ENCODE measurements around the gene PAM16. TPM values are rescaled to one million over a fixed set of nuclear protein-coding genes. Genes with fewer than 3 reads are reported as not detected.

Gene PAM16
- total RNA-seq, 1 experiment from 2014 or later: 104 TPM

DNA sequence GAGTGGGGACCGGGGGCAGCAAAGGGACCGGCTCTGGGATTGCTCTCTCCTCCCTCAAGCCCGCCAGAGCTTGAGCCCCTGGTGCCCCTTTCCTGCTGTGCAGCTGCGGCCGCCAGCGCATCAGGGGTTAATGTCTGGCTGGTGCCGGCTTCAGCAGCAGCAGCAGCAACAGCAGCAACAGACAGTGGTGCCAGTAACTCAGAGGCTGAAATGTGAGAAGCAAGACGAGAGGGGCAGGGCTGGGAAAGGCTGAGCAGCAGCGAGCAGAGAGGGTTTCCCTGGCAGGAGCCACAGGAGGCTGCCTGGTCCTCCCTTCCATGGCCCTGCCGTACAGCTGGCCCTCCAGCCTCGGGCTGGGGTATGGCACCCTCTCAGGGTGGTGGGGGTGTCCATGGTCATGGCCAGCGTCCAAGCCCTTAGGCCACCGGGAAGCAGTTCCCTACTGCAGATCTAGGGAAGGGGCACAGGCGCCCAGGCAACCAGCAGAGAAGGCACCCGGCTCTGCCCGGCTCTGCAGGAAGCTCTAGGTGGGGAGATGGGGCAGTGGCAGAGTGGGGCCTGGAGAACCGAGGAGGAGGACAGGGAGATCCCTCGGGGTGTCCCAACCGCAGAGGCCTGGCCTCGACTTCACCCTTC lies 57.2 kb downstream of the PAM16 start:
- Histone ChIP-seq H3K27ac (ENCODE audit: low read length) (peak overlapping the region; percentile 85), H3K4me3 (ENCODE audit: low read depth in 2 of 2, low read length in 2 of 2) (peak overlapping the region in 1 of 2 experiments; percentile 27; a peak in 2 of 4 replicates), H3K4me1 (ENCODE audit: control insufficient read depth, insufficient read depth, low read length) (peaks cover 42% of the 10 kb centered on the region), H3K9me3 (ENCODE audit: control insufficient read depth, insufficient read depth, low read depth, low read length) (no peaks in the 10 kb centered on the region), H3K27me3 (ENCODE audit: control insufficient read depth, insufficient read depth, low read length) (no peaks in the 10 kb centered on the region), H3K36me3 (ENCODE audit: control insufficient read depth, insufficient read depth, low read length) (no peaks in the 10 kb centered on the region)
- no TSS peak for BruUV-seq (replicated peaks)
- intact Hi-C loops (cut with micrococcal nuclease; ENCODE audit: unreplicated experiment) (no loop called here), in situ Hi-C loops (cut with HindIII; ENCODE audit: low pct_unique_long_range_greater_than_20kb, low sequenced_read_pairs) (no loop called here)
- DNase-seq (ENCODE audit: low read depth, low spot score) (no peak), ATAC-seq (peak; percentile 78)
- CTCF ChIA-PET: no interaction called here
- TF ChIP-seq POLR2AphosphoS5 (IDR thresholded peaks at IDR 0.05; ENCODE audit: low read depth, low read length): peak; percentile 26; the same call in 1 of the 2 replicates
- TF ChIP-seq TCF7L2 (IDR thresholded peaks at IDR 0.05; ENCODE audit: low read depth, low read length): no peak
- TF ChIP-seq SIN3A (IDR thresholded peaks at IDR 0.05; ENCODE audit: borderline replicate concordance, insufficient read depth, low read depth, low read length): 0 out of 2 replicates have a peak, but pooled peaks have one; percentile 70
- TF ChIP-seq, protein P1, sequence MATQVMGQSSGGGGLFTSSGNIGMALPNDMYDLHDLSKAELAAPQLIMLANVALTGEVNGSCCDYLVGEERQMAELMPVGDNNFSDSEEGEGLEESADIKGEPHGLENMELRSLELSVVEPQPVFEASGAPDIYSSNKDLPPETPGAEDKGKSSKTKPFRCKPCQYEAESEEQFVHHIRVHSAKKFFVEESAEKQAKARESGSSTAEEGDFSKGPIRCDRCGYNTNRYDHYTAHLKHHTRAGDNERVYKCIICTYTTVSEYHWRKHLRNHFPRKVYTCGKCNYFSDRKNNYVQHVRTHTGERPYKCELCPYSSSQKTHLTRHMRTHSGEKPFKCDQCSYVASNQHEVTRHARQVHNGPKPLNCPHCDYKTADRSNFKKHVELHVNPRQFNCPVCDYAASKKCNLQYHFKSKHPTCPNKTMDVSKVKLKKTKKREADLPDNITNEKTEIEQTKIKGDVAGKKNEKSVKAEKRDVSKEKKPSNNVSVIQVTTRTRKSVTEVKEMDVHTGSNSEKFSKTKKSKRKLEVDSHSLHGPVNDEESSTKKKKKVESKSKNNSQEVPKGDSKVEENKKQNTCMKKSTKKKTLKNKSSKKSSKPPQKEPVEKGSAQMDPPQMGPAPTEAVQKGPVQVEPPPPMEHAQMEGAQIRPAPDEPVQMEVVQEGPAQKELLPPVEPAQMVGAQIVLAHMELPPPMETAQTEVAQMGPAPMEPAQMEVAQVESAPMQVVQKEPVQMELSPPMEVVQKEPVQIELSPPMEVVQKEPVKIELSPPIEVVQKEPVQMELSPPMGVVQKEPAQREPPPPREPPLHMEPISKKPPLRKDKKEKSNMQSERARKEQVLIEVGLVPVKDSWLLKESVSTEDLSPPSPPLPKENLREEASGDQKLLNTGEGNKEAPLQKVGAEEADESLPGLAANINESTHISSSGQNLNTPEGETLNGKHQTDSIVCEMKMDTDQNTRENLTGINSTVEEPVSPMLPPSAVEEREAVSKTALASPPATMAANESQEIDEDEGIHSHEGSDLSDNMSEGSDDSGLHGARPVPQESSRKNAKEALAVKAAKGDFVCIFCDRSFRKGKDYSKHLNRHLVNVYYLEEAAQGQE (IDR thresholded peaks at IDR 0.05; ENCODE audit: insufficient read depth in 1 of 2, low read depth in 2 of 2, low read length in 1 of 2): no peak
- TF ChIP-seq, protein P2, sequence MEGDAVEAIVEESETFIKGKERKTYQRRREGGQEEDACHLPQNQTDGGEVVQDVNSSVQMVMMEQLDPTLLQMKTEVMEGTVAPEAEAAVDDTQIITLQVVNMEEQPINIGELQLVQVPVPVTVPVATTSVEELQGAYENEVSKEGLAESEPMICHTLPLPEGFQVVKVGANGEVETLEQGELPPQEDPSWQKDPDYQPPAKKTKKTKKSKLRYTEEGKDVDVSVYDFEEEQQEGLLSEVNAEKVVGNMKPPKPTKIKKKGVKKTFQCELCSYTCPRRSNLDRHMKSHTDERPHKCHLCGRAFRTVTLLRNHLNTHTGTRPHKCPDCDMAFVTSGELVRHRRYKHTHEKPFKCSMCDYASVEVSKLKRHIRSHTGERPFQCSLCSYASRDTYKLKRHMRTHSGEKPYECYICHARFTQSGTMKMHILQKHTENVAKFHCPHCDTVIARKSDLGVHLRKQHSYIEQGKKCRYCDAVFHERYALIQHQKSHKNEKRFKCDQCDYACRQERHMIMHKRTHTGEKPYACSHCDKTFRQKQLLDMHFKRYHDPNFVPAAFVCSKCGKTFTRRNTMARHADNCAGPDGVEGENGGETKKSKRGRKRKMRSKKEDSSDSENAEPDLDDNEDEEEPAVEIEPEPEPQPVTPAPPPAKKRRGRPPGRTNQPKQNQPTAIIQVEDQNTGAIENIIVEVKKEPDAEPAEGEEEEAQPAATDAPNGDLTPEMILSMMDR (IDR thresholded peaks at IDR 0.05): no peak
- POLR2A ChIA-PET: interaction anchor here (0.6 kb wide), 1 partner anchor 22 kb away, joined by 3 read pairs; the partner anchor contains the start of gene GLIS2

DNA sequence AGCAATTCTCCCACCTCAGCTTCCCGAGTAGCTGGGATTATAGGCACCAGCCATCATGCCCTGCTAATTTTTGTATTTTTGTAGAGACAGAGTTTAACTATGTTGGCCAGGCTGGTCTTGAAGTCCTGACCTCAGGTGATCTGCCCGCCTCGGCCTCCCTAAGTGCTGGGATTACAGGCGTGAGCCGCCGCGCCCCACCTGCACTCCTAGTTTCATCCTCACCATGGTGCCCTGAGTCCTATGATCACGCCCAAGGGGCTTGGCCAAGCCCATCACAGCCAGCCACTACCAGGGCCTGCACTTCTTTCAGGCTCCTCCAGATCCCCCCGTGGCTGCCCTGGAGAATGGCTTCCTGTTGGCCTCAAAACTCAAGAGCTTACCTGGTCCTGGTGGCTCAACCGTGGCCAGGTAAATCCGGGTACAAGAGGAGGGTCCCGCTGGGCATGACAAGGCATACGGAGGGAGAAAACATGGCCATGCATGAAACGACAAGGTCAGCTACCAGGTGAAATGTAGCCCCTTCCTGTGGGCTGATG lies 57.9 kb downstream of the PAM16 start:
- no peaks in the 10 kb centered on the region for H3K36me3 ChIP-seq (ENCODE audit: control insufficient read depth, insufficient read depth, low read length)
- no peak for DNase-seq (ENCODE audit: low read depth, low spot score)
- in situ Hi-C loops (cut with HindIII; ENCODE audit: low pct_unique_long_range_greater_than_20kb, low sequenced_read_pairs) (no loop called here), intact Hi-C loops (cut with micrococcal nuclease; ENCODE audit: unreplicated experiment) (no loop called here)
- peaks cover 41% of the 10 kb centered on the region for H3K4me1 ChIP-seq (ENCODE audit: control insufficient read depth, insufficient read depth, low read length)
- no peak for ATAC-seq
- no TSS peak for BruUV-seq (replicated peaks)
- H3K9me3 ChIP-seq (ENCODE audit: control insufficient read depth, insufficient read depth, low read depth, low read length): no peaks in the 10 kb centered on the region
- H3K4me3 ChIP-seq (ENCODE audit: low read depth in 2 of 2, low read length in 2 of 2): no peak overlapping the region
- H3K27ac ChIP-seq (ENCODE audit: low read length): peak overlapping the region; percentile 85
- TF ChIP-seq TCF7L2 (IDR thresholded peaks at IDR 0.05; ENCODE audit: low read depth, low read length) (no peak), POLR2AphosphoS5 (IDR thresholded peaks at IDR 0.05; ENCODE audit: low read depth, low read length) (no peak), SIN3A (IDR thresholded peaks at IDR 0.05; ENCODE audit: borderline replicate concordance, insufficient read depth, low read depth, low read length) (no peak)
- TF ChIP-seq, protein P2 (IDR thresholded peaks at IDR 0.05): no peak
- TF ChIP-seq, protein P1 (IDR thresholded peaks at IDR 0.05; ENCODE audit: insufficient read depth in 1 of 2, low read depth in 2 of 2, low read length in 1 of 2): no peak
- ChIA-PET POLR2A (interaction anchor here (0.6 kb wide), 2 partner anchors 22 to 1520 kb away, joined by 3 to 6 read pairs; partner anchors contain the start of gene GLIS2), CTCF (interaction anchor here (0.7 kb wide), 2 partner anchors 34 to 197 kb away, joined by 4 to 8 read pairs; no protein-coding TSS in a partner anchor)
- no peaks in the 10 kb centered on the region for H3K27me3 ChIP-seq (ENCODE audit: control insufficient read depth, insufficient read depth, low read length)

Data from Panc1 (cell line).